MM.1S (cell line): ENCODE results near the gene PIBF1.

ENCODE experiments used
- DNase-seq: peaks from one replicate; pipeline ENCODE4 v3.0.0-alpha.2; 2015
- H2AFZ ChIP-seq: fragments of 300-600 bp; sonication (generic); 2 replicates; pipeline ENCODE4 v1.6.0; 2016; ENCODE audit warnings: antibody characterized with exemption, low read length
- H3F3A ChIP-seq: fragments of 300-600 bp; sonication (generic); 2 replicates; pipeline ENCODE4 v1.6.1; 2016; ENCODE audit warnings: mild to moderate bottlenecking, antibody characterized with exemption, low read length, moderate library complexity, mixed read lengths; ENCODE audit not compliant: insufficient read depth
- H3K27ac ChIP-seq: fragments of 300-600 bp; sonication (generic); 2 replicates; pipeline ENCODE4 v1.5.1; 2016; ENCODE audit warnings: mild to moderate bottlenecking, low read length
- H3K27me3 ChIP-seq: fragments of 300-600 bp; sonication (generic); replicated peaks from 2 replicates; pipeline ENCODE4 v1.6.0; 2016; ENCODE audit warnings: low read length; ENCODE audit not compliant: insufficient read depth
- H3K36me3 ChIP-seq: fragments of 300-600 bp; sonication (generic); replicated peaks from 2 replicates; pipeline ENCODE4 v1.6.1; 2016; ENCODE audit warnings: mild to moderate bottlenecking, low read length, mixed read lengths; ENCODE audit not compliant: insufficient read depth
- H3K4me1 ChIP-seq: fragments of 300-600 bp; sonication (generic); 2 replicates; pipeline ENCODE4 v1.6.1; 2016; ENCODE audit warnings: low read length, mixed read lengths
- H3K4me2 ChIP-seq: fragments of 300-600 bp; sonication (generic); 2 replicates; pipeline ENCODE4 v1.6.0; 2016; ENCODE audit warnings: low read depth, low read length
- H3K4me3 ChIP-seq: fragments of 300-600 bp; sonication (generic); 2 replicates; pipeline ENCODE4 v1.5.1; 2016; ENCODE audit warnings: low read length, mixed read lengths
- H3K79me2 ChIP-seq: fragments of 300-600 bp; sonication (generic); 2 replicates; pipeline ENCODE4 v1.6.1; 2016; ENCODE audit warnings: mixed run types, low read length, mixed read lengths
- H3K9ac ChIP-seq: fragments of 300-600 bp; sonication (generic); 2 replicates; pipeline ENCODE4 v1.6.1; 2016; ENCODE audit warnings: low read length, mixed read lengths
- H3K9me2 ChIP-seq: fragments of 300-600 bp; sonication (generic); replicated peaks from 2 replicates; pipeline ENCODE4 v1.6.1; 2016; ENCODE audit warnings: mild to moderate bottlenecking, low read length, mixed read lengths; ENCODE audit not compliant: insufficient read depth
- H3K9me3 ChIP-seq: fragments of 300-600 bp; sonication (generic); replicated peaks from 2 replicates; pipeline ENCODE4 v1.6.1; 2016; ENCODE audit warnings: mild to moderate bottlenecking, low read length, mixed read lengths; ENCODE audit not compliant: insufficient read depth
- H4K20me1 ChIP-seq: fragments of 300-600 bp; sonication (generic); 2 replicates; pipeline ENCODE4 v1.6.1; 2016; ENCODE audit warnings: mild to moderate bottlenecking, low read length, moderate library complexity, mixed read lengths; ENCODE audit not compliant: insufficient read depth
- CTCF ChIP-seq: fragments of 300-600 bp; sonication (generic); IDR thresholded peaks from 2 replicates; pipeline ENCODE4 v1.5.1; 2016; ENCODE audit warnings: antibody characterized with exemption, low read length, mixed read lengths
- EZH2 ChIP-seq: fragments of 300-600 bp; sonication (generic); optimal IDR thresholded peaks from 2 replicates; pipeline ENCODE3; 2017; ENCODE audit warnings: low read depth, mild to moderate bottlenecking, antibody characterized with exemption, low read length, mixed read lengths
- EZH2phosphoT487 ChIP-seq: fragments of 300-600 bp; sonication (generic); IDR thresholded peaks from 2 replicates; pipeline ENCODE4 v1.6.1; 2018; ENCODE audit warnings: antibody characterized with exemption, low read length

Gene PIBF1

GRCh38 chr13:73065665-73066340 lies 283.9 kb downstream of the PIBF1 start:
- H3K4me3 ChIP-seq: no peak overlapping the region
- no peak overlapping the region for H3K4me2 ChIP-seq
- no peaks in the 10 kb centered on the region for H4K20me1 ChIP-seq
- TF ChIP-seq EZH2 (no peak), EZH2phosphoT487 (no peak), CTCF (no peak)
- no peak for DNase-seq
- H3K79me2 ChIP-seq: no peaks in the 10 kb centered on the region
- no peak overlapping the region for H2AFZ ChIP-seq
- no peak overlapping the region for H3K27ac ChIP-seq
- no peak overlapping the region for H3K9ac ChIP-seq
- no peaks in the 10 kb centered on the region for H3K36me3 ChIP-seq
- H3K9me2 ChIP-seq: no peaks in the 10 kb centered on the region
- no peaks in the 10 kb centered on the region for H3F3A ChIP-seq
- no peaks in the 10 kb centered on the region for H3K4me1 ChIP-seq
- no peaks in the 10 kb centered on the region for H3K9me3 ChIP-seq
- no peaks in the 10 kb centered on the region for H3K27me3 ChIP-seq
